Cardiac fibroblast (primary cell): ENCODE measurements around the gene GLIS1.

ENCODE experiments used
- DNase-seq, 2 donors: peaks; one replicate each; pipeline versions ENCODE4 v3.0.0 to v3.0.0-alpha.2; 2010; ENCODE audit warnings: low read depth in 2 of 2
- H3K4me3 ChIP-seq, 2 donors: replicated peaks in 1 of 2; 1 replicate in 1 of 2; 2 replicates in 1 of 2; pipeline ENCODE4 v1.5.1; 2011; ENCODE audit warnings: low read depth in 2 of 2, low read length in 2 of 2, mild to moderate bottlenecking in 2 of 2, moderate library complexity in 1 of 2
- CTCF ChIP-seq: IDR thresholded peaks from one replicate; pipeline ENCODE4 v1.5.1; 2011; ENCODE audit warnings: low read depth, mild to moderate bottlenecking, low read length, inconsistent platforms

GLIS1 gene

GRCh38 chr1:53639996-53640700, 98.8 kb downstream of the GLIS1 start:
- no peak overlapping the region for H3K4me3 ChIP-seq
- no peak for DNase-seq
- TF ChIP-seq CTCF, result no peak

- no peak for TF ChIP-seq CTCF
- H3K4me3 ChIP-seq, result no peak overlapping the region
- DNase-seq, result peak in 1 of 2 donors; percentile 50
Measured at GRCh38 chr1:53639251-53639763, 99.7 kb downstream of the GLIS1 start.

- H3K4me3 ChIP-seq, result no peak overlapping the region
- DNase-seq, result no peak
- no peak for TF ChIP-seq CTCF
Measured at GRCh38 chr1:53638360-53639035, 100.5 kb downstream of the GLIS1 start.

- DNase-seq, result no peak
- H3K4me3 ChIP-seq, result no peak overlapping the region
- TF ChIP-seq CTCF, result no peak
Measured at GRCh38 chr1:53637511-53638359, 101.2 kb downstream of the GLIS1 start.

- TF ChIP-seq CTCF, result no peak
- no peak for DNase-seq
- H3K4me3 ChIP-seq, result no peak overlapping the region
Measured at GRCh38 chr1:53636621-53637171, 102.3 kb downstream of the GLIS1 start.

- no peak for DNase-seq
- H3K4me3 ChIP-seq, result no peak overlapping the region
- no peak for TF ChIP-seq CTCF
Measured at GRCh38 chr1:53634571-53634979, 104.4 kb downstream of the GLIS1 start.
